Fibroblast of skin of left quadriceps (primary cell): ENCODE measurements around the gene ASB8.
"Not testable (repeated sequence)": the region's sequence is repeated elsewhere in the genome, so short reads cannot be mapped to it uniquely, and the experiment has no call there.

Source experiments
- DNase-seq, 2 experiments: peaks; one replicate each; pipeline ENCODE4 v3.0.0-alpha.2; 2013; ENCODE audit warnings: low read depth in 2 of 2

The ASB8 gene

GRCh38 chr12:48142818-48143674, 14.3 kb downstream of the ASB8 start:
- no peak for DNase-seq

GRCh38 chr12:48135027-48135426, 22.3 kb downstream of the ASB8 start:
- DNase-seq: no peak

- DNase-seq: no peak
Observed at GRCh38 chr12:48132826-48133225, 24.5 kb downstream of the ASB8 start.

- no peak for DNase-seq
Observed at GRCh38 chr12:48131517-48131916, 25.8 kb downstream of the ASB8 start.

GRCh38 chr12:48129376-48129775, 27.9 kb downstream of the ASB8 start:
- no peak for DNase-seq

- no peak for DNase-seq
Observed at GRCh38 chr12:48128800-48129199, 28.5 kb downstream of the ASB8 start.

GRCh38 chr12:48126953-48127630, 30.2 kb downstream of the ASB8 start:
- no peak for DNase-seq

- no peak for DNase-seq
Observed at GRCh38 chr12:48125985-48126384, 31.3 kb downstream of the ASB8 start.

GRCh38 chr12:48125542-48125941, 31.8 kb downstream of the ASB8 start:
- DNase-seq: not testable (repeated sequence)

- no peak for DNase-seq
Observed at GRCh38 chr12:48123169-48123568, 34.1 kb downstream of the ASB8 start.

GRCh38 chr12:48122065-48122834, 35.1 kb downstream of the ASB8 start:
- DNase-seq: no peak

GRCh38 chr12:48121522-48121921, 35.8 kb downstream of the ASB8 start:
- DNase-seq: no peak

- no peak for DNase-seq
Observed at GRCh38 chr12:48119834-48120195, 37.5 kb downstream of the ASB8 start.

GRCh38 chr12:48119078-48119833, 38.1 kb downstream of the ASB8 start, which contains the start of gene PFKM:
Gene PFKM, plus strand, starts transcription at chr12:48119364. Its CDS starts 3,411 bp downstream, at chr12:48122775.
- DNase-seq: peak; percentile 71 to 72

- no peak for DNase-seq
Observed at GRCh38 chr12:48118284-48118871, 38.9 kb downstream of the ASB8 start.

GRCh38 chr12:48115957-48116356, 41.4 kb downstream of the ASB8 start:
- DNase-seq: no peak

GRCh38 chr12:48111312-48111693, 46.0 kb downstream of the ASB8 start:
- DNase-seq: not testable (repeated sequence)

GRCh38 chr12:48110691-48111311, 46.5 kb downstream of the ASB8 start:
- no peak for DNase-seq

GRCh38 chr12:48109424-48109823, 47.9 kb downstream of the ASB8 start:
- no peak for DNase-seq

- no peak for DNase-seq
Observed at GRCh38 chr12:48106681-48107613, 50.4 kb downstream of the ASB8 start.
